H9 (cell line): ENCODE results near the gene HYAL3. TPM values are rescaled to one million over a fixed set of nuclear protein-coding genes. Genes with fewer than 3 reads are reported as not detected.
A peak's percentile ranks its signal among the peaks of the same experiment; 100 is the strongest.

Experiments used
- DNase-seq: peaks from one replicate; pipeline ENCODE4 v3.0.0-alpha.2; 2017
- H2AFZ ChIP-seq: one replicate; pipeline ENCODE4 v1.6.1; 2013; ENCODE audit warnings: mild to moderate bottlenecking, low read length, control low read depth, moderate library complexity
- H2AK5ac ChIP-seq: 2 replicates; pipeline ENCODE4 v1.6.1; 2013; ENCODE audit warnings: low read length, control low read depth, mixed read lengths; ENCODE audit not compliant: insufficient read length
- H2BK120ac ChIP-seq: one replicate; pipeline ENCODE4 v1.6.1; 2013; ENCODE audit warnings: low read depth, mild to moderate bottlenecking, low read length, control low read depth, inconsistent platforms; ENCODE audit not compliant: poor library complexity, severe bottlenecking
- H2BK12ac ChIP-seq: 2 replicates; pipeline ENCODE4 v1.6.1; 2013; ENCODE audit warnings: low read length, control low read depth, mixed read lengths, low read depth; ENCODE audit not compliant: insufficient read length
- H2BK15ac ChIP-seq: 2 replicates; pipeline ENCODE4 v1.6.1; 2013; ENCODE audit warnings: low read depth, low read length, control low read depth
- H2BK20ac ChIP-seq: one replicate; pipeline ENCODE4 v1.6.1; 2013; ENCODE audit warnings: low read depth, mild to moderate bottlenecking, low read length, control low read depth, inconsistent platforms; ENCODE audit not compliant: poor library complexity, severe bottlenecking
- H2BK5ac ChIP-seq: 2 replicates; pipeline ENCODE4 v1.6.1; 2013; ENCODE audit warnings: low read length, control low read depth, mixed read lengths; ENCODE audit not compliant: insufficient read length
- H3K14ac ChIP-seq: 2 replicates; pipeline ENCODE4 v1.6.1; 2013; ENCODE audit warnings: low read length, control low read depth; ENCODE audit not compliant: insufficient read depth
- H3K18ac ChIP-seq: 2 replicates; pipeline ENCODE4 v1.6.1; 2013; ENCODE audit warnings: low read depth, mild to moderate bottlenecking, mixed read lengths, low read length, control low read depth; ENCODE audit not compliant: insufficient read length
- H3K23ac ChIP-seq: 2 replicates; pipeline ENCODE4 v1.6.1; 2013; ENCODE audit warnings: low read length, control low read depth, mixed read lengths, low read depth; ENCODE audit not compliant: insufficient read length
- H3K23me2 ChIP-seq: 2 replicates; pipeline ENCODE4 v1.6.1; 2013; ENCODE audit warnings: low read depth, mild to moderate bottlenecking, mixed read lengths, low read length, control low read depth; ENCODE audit not compliant: insufficient read length, poor library complexity, severe bottlenecking
- H3K27ac ChIP-seq: 2 replicates; pipeline ENCODE4 v1.5.1; 2013; ENCODE audit warnings: low read length, control low read depth, mixed read lengths, low read depth; ENCODE audit not compliant: insufficient read length
- H3K27me3 ChIP-seq: 2 replicates; pipeline ENCODE4 v1.6.1; 2013; ENCODE audit warnings: low read length, control low read depth, inconsistent platforms; ENCODE audit not compliant: insufficient read depth
- H3K4ac ChIP-seq: 2 replicates; pipeline ENCODE4 v1.6.1; 2013; ENCODE audit warnings: low read depth, mild to moderate bottlenecking, control low read depth, inconsistent platforms, low read length, moderate library complexity
- H3K4me1 ChIP-seq: 2 replicates; pipeline ENCODE4 v1.6.1; 2013; ENCODE audit warnings: low read length, control low read depth, inconsistent platforms; ENCODE audit not compliant: insufficient read depth
- H3K4me2 ChIP-seq: 2 replicates; pipeline ENCODE4 v1.6.1; 2013; ENCODE audit warnings: low read length, control low read depth, mixed read lengths; ENCODE audit not compliant: insufficient read length, insufficient read depth
- H3K56ac ChIP-seq: 2 replicates; pipeline ENCODE4 v1.6.1; 2013; ENCODE audit warnings: low read depth, mild to moderate bottlenecking, mixed read lengths, low read length, control low read depth; ENCODE audit not compliant: insufficient read length
- H3K79me1 ChIP-seq: 2 replicates; pipeline ENCODE4 v1.6.1; 2013; ENCODE audit warnings: low read depth, mild to moderate bottlenecking, moderate library complexity, low read length, control low read depth, inconsistent platforms; ENCODE audit not compliant: insufficient read depth, poor library complexity, severe bottlenecking
- H3K79me2 ChIP-seq: 2 replicates; pipeline ENCODE4 v1.6.1; 2013; ENCODE audit warnings: low read length, control low read depth, inconsistent platforms; ENCODE audit not compliant: insufficient read depth
- H3K9ac ChIP-seq: 2 replicates; pipeline ENCODE4 v1.6.1; 2013; ENCODE audit warnings: low read length, control low read depth, mixed read lengths; ENCODE audit not compliant: insufficient read length; ENCODE audit errors: extremely low read depth
- H3K9me3 ChIP-seq: one replicate; pipeline ENCODE4 v1.6.1; 2013; ENCODE audit warnings: low read depth, low read length, inconsistent platforms; ENCODE audit not compliant: control insufficient read depth
- H3T11ph ChIP-seq: one replicate; pipeline ENCODE4 v1.6.1; 2013; ENCODE audit warnings: mild to moderate bottlenecking, low read length, control low read depth, inconsistent platforms
- H4K20me1 ChIP-seq: one replicate; pipeline ENCODE4 v1.6.1; 2013; ENCODE audit not compliant: control insufficient read depth, insufficient read length, insufficient read depth
- H4K5ac ChIP-seq: 2 replicates; pipeline ENCODE4 v1.6.1; 2013; ENCODE audit warnings: low read depth, mild to moderate bottlenecking, mixed read lengths, low read length, control low read depth; ENCODE audit not compliant: insufficient read length
- H4K8ac ChIP-seq: replicated peaks from 2 replicates; pipeline ENCODE4 v1.6.1; 2013; ENCODE audit warnings: low read length, control low read depth, mixed read lengths, low read depth; ENCODE audit not compliant: insufficient read length
- H4K91ac ChIP-seq: 2 replicates; pipeline ENCODE4 v1.6.1; 2013; ENCODE audit warnings: low read depth, mild to moderate bottlenecking, moderate library complexity, mixed read lengths, low read length, control low read depth; ENCODE audit not compliant: insufficient read length
- H3K27ac Mint-ChIP-seq, 3 experiments: 2 replicates in 2 of 3; 3 replicates in 1 of 3; pipeline ENCODE4 v1.8.0; 2020 to 2021; ENCODE audit warnings: mixed read lengths in 3 of 3, mild to moderate bottlenecking in 1 of 3, moderate library complexity in 1 of 3
- H3K27me3 Mint-ChIP-seq: 2 replicates; pipeline ENCODE4 v1.8.0; 2021; ENCODE audit warnings: low read depth, mild to moderate bottlenecking, moderate library complexity, mixed read lengths
- H3K36me3 Mint-ChIP-seq, 3 experiments: 2 replicates in 2 of 3; 3 replicates in 1 of 3; pipeline ENCODE4 v1.8.0; 2020 to 2021; ENCODE audit warnings: low read depth in 3 of 3, mixed read lengths in 3 of 3; ENCODE audit not compliant: insufficient read depth in 1 of 3
- H3K4me1 Mint-ChIP-seq, 2 experiments: 2 replicates each; pipeline ENCODE4 v1.8.0; 2020; ENCODE audit warnings: mixed read lengths in 2 of 2
- H3K4me3 Mint-ChIP-seq, 2 experiments: 2 replicates in 1 of 2; 3 replicates in 1 of 2; pipeline ENCODE4 v1.8.0; 2020 to 2021; ENCODE audit warnings: mild to moderate bottlenecking in 2 of 2, mixed read lengths in 2 of 2, moderate library complexity in 1 of 2
- H3K9me3 Mint-ChIP-seq, 2 experiments: 2 replicates in 1 of 2; 3 replicates in 1 of 2; pipeline ENCODE4 v1.8.0; 2020; ENCODE audit warnings: mild to moderate bottlenecking in 2 of 2, mixed read lengths in 2 of 2, moderate library complexity in 1 of 2
- WGBS: extraction: QIAGEN DNeasy Blood & Tissue Kit; methylation state at CpG from one replicate; pipeline ENCODE4 v1.1.7; 2013; ENCODE audit warnings: missing lambda C conversion rate, low lambda C conversion rate, mixed read lengths; ENCODE audit not compliant: insufficient read length; ENCODE audit errors: extremely low coverage; 5-methylcytosine and 5-hydroxymethylcytosine counted together
- total RNA-seq: library from RNA; stranded (reverse); gene quantifications from 2 replicates; pipeline ENCODE4 v1.2.1, GENCODE V29; 2021
- TF ChIP-seq, protein P1 (sequence below): fragments of 200-600 bp; sonication (generic); conservative IDR thresholded peaks from 3 replicates; pipeline ENCODE4 v1.8.0; 2021; ENCODE audit warnings: antibody characterized with exemption, mild to moderate bottlenecking

HYAL3 gene
- total RNA-seq, 1 experiment from 2014 or later, result 3.1 TPM

DNA sequence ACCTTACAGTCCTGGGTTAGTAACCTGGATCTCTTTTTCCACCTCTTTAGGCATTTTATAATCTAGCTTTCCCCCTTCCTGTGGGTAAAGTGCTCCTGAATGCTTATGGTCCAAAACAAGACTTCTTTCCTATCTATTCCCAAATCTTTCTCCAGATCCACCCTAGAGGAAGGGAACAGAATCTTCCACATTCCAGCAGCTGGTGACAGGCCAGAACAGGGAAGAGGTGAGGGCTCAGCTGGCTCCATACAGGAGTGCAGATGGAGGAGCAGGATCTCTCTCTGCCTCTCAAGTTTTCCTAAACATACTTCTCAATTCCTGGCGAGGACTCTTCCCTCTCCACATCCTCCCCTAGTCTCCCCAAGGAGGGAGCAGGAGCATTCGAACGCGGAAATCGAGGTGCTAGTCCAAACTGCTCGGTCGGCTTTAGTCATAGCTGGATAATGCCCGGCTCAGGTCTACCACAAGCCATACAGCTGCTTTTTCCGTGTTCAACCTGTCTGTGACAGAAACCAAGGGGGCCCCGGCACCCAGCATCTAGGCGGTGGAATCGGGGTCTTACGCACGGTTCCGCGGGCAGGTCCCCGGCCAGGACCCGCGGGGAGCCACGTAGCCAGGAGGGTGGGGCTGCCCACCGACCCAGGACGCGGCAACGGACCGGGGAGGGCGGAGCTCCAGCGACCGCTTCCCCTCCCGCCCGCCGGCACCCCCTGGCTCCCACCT lies 37.4 kb upstream of the HYAL3 start:
- peaks cover 36% of the 10 kb centered on the region for H3K27me3 Mint-ChIP-seq
- no peaks in the 10 kb centered on the region for H3K9me3 ChIP-seq
- peaks cover 24% of the 10 kb centered on the region for H3K23me2 ChIP-seq
- no peaks in the 10 kb centered on the region for H4K20me1 ChIP-seq
- TF ChIP-seq, protein P1, sequence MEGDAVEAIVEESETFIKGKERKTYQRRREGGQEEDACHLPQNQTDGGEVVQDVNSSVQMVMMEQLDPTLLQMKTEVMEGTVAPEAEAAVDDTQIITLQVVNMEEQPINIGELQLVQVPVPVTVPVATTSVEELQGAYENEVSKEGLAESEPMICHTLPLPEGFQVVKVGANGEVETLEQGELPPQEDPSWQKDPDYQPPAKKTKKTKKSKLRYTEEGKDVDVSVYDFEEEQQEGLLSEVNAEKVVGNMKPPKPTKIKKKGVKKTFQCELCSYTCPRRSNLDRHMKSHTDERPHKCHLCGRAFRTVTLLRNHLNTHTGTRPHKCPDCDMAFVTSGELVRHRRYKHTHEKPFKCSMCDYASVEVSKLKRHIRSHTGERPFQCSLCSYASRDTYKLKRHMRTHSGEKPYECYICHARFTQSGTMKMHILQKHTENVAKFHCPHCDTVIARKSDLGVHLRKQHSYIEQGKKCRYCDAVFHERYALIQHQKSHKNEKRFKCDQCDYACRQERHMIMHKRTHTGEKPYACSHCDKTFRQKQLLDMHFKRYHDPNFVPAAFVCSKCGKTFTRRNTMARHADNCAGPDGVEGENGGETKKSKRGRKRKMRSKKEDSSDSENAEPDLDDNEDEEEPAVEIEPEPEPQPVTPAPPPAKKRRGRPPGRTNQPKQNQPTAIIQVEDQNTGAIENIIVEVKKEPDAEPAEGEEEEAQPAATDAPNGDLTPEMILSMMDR, result no peak
- H2BK5ac ChIP-seq, result no peak overlapping the region
- H3K27ac ChIP-seq, result no peak overlapping the region
- H3K4me1 ChIP-seq, result no peaks in the 10 kb centered on the region; the same call in 1 of the 2 replicates
- H3K4ac ChIP-seq, result no peak overlapping the region
- peak overlapping the region; percentile 22 to 99 (median 97); a peak in 5 of 7 replicates for H3K27ac Mint-ChIP-seq
- H3K4me3 Mint-ChIP-seq, result peak overlapping the region; percentile 87 to 92
- H4K8ac ChIP-seq, result no peak overlapping the region
- DNase-seq, result no peak
- no peak overlapping the region for H4K5ac ChIP-seq
- no peak overlapping the region for H4K91ac ChIP-seq
- H2BK120ac ChIP-seq, result no peak overlapping the region
- H2BK20ac ChIP-seq, result no peak overlapping the region
- no peaks in the 10 kb centered on the region; a peak in 1 of 5 replicates for H3K9me3 Mint-ChIP-seq
- H3K36me3 Mint-ChIP-seq, result peaks cover 0 to 23% (median 22%) of the 10 kb centered on the region in 3 experiments
- no peak overlapping the region for H3K56ac ChIP-seq
- no peak overlapping the region for H2BK12ac ChIP-seq
- no CpG with 5 or more reads among the region's 31 CpGs for WGBS
- H3K4me1 Mint-ChIP-seq, result peaks cover 29 to 44% of the 10 kb centered on the region in 2 experiments
- H2AK5ac ChIP-seq, result no peak overlapping the region
- peak overlapping the region; percentile 28 for H3K18ac ChIP-seq
- H2BK15ac ChIP-seq, result no peak overlapping the region
- H3K79me1 ChIP-seq, result no peaks in the 10 kb centered on the region
- no peak overlapping the region for H2AFZ ChIP-seq
- H3K9ac ChIP-seq, result peak overlapping the region; percentile 54
- peak overlapping the region; percentile 69 for H3K4me2 ChIP-seq
- H3K23ac ChIP-seq, result no peak overlapping the region
- peaks cover 5% of the 10 kb centered on the region; the same call in 1 of the 2 replicates for H3K79me2 ChIP-seq
- no peak overlapping the region for H3T11ph ChIP-seq
- peaks cover 13% of the 10 kb centered on the region; the same call in 1 of the 2 replicates for H3K27me3 ChIP-seq
- peak overlapping the region; percentile 88 for H3K14ac ChIP-seq
